Colon (tissue), 2 donors: ENCODE results near the gene GPR158.
"Not testable (repeated sequence)": the region's sequence is repeated elsewhere in the genome, so short reads cannot be mapped to it uniquely, and the experiment has no call there.

ENCODE experiments used
- FAIRE-seq: peaks from 2 replicates; lab custom pipeline; 2012; peaks lifted over from hg19 to GRCh38; lab: Jason Lieb, UNC
- donor health status: control.
- donor health status: control.

Gene GPR158

DNA sequence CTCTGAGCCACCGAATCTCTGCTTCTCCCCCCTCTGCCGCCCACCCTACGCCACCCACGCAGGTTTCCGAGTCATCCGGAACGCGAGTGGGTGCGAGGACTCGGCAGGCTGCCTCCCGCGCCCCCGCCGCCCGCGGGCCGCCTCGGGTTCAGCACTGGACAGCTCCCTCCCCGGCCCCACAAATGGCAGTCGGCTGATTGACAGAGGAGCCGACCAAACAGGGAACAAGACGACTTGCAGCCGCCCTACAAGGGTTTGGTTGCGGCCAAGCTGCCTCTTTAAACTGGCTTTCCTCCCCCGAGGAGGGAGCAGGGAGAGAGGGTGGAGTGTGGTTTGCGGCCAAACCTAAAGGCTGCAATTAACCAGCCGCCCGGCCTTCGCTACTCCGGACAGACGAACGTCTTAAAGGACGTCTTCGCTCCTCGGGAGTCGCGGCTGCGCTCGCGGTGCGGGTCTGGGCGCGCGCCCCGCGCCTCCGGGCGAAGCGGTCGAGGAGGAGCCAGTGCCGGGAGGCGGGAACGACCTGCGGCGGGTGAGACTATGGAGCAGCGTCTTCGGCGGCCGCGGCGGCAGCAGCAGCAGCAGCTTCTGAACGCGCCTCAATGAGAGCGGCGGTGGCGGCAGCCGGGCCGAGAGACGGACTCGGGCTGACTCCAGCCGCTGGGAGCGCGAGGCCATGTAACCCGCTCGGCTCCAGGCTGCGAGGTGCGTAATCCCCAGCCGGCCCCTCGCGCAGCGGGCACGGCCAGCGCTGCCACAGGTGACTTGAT, at the start of gene GPR158:
TSS of gene GPR158 (plus strand) at position 541 of the 770 bp plus-strand sequence. CDS start 420 bp downstream, outside the sequence.
- no peak for FAIRE-seq

- no peak for FAIRE-seq
Observed at GRCh38 chr10:25125201-25125611, 49.6 kb upstream of the GPR158 start.

- no peak for FAIRE-seq
Observed at GRCh38 chr10:25129592-25129991, 45.2 kb upstream of the GPR158 start.

GRCh38 chr10:25130906-25131305, 43.9 kb upstream of the GPR158 start:
- FAIRE-seq, result no peak

DNA sequence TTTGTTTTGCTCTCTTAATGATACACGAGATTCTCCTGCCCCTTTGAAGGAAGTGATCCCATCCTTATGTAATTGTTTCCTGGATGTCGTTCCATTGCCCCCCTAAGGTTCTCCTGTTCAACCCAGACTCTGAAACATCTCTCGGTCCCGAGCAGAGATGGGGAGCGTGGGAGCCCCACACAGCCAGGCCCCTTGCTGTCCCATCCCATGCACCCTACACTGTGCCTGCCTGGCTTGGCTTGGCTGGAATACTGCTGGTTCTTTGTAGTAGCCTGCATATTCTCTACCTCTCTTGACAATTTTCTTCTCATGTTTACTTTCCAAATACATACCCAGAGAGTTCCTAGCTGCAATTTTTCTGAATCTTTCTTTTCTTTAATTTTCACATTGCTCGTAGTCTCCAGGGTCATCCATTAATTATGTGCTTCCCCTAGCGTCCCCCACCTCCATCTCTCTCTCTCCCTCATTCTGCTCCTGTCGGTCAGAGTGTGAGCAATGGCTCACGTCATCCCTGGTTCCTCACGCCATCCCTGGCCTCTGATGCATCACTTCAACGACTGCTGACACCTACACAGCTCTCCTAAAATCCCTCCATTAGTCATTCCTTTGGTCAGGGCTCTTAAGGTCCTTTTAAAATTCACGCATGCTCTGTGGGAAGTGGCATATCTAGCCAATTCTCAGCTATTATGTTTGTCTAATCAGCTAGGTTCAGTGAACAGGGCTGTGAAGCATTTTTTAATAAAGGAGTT, 32.5 kb upstream of the GPR158 start:
- no peak for FAIRE-seq

DNA sequence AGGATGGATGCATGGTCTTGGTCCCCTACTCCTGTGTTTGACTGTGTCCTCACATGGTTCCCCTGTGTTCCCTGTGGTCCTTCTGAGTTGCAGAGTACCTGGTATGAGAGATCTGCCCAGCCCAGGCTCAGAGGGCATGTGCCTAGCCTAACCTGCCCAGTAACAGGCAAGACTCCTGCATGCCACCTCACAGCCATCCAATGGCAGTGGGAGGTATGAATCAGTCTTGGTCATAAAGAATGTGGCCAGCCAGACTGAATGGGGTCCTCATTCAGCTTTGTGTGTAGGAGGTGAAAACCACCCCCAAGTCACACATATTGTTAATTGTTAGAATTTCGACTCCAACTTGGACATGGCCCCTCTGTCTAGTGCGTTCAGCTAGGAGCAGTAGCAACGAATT, 17.2 kb upstream of the GPR158 start:
- FAIRE-seq, result no peak

DNA sequence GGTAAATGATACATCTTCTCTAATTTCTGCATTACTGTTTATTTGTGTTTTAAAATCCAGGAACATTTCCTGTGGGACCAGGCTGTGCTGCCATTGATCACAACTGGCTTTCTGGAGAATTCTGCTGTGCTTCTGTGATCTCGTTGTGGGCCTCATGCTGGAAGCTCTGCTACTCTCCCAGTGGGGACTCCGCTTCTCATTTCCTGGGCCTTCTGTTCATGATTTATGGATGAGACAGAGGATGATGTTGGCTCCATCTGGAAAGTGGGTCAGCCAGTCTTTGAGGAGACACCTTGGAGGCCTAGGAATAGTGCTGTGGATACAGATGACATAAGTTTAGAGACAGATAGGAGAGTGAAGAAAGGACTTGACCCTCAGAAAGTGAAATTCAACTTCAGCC, 15.2 kb upstream of the GPR158 start:
- FAIRE-seq, result no peak

DNA sequence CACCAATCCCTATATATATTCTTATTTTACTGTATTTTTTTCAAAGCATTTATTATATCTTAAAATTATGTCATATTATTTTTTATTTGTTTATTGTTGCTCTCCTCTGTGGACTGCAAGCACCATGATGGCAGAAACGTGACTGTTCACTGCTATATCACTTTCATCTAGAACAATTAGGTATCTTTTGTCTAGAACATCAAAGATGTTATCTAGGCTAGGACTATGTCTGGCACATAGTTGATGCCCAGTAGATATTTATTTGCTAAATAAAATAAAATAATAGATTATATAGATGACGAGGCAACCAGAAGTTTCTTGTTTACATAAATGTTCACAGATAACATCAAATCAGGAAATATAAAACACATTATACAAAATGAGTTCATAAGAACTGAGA, 12.4 kb upstream of the GPR158 start:
- FAIRE-seq, result no peak

GRCh38 chr10:25163464-25163863, 11.3 kb upstream of the GPR158 start:
- FAIRE-seq, result not testable (repeated sequence)

DNA sequence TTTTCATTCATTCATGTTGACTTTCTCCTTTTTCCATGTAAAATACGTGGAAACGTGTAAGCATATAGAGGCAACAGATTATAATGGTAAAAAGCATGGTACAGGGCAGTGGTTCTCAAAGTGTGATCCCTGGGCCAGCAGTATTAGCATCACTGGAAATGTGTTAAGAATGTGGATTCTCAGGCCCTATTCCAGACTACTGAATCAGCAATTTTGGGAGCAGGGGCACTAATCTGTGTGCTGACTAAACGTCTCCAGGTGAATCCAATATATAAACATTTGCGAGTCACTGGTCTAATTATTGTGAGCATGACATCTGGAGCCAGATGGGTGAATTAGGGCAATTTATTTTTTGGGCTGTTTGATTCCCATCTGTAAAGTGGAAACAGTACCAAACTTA, 5.1 kb upstream of the GPR158 start:
- FAIRE-seq, result no peak

- FAIRE-seq, result no peak
Observed at GRCh38 chr10:25170627-25171026, 4.2 kb upstream of the GPR158 start.

DNA sequence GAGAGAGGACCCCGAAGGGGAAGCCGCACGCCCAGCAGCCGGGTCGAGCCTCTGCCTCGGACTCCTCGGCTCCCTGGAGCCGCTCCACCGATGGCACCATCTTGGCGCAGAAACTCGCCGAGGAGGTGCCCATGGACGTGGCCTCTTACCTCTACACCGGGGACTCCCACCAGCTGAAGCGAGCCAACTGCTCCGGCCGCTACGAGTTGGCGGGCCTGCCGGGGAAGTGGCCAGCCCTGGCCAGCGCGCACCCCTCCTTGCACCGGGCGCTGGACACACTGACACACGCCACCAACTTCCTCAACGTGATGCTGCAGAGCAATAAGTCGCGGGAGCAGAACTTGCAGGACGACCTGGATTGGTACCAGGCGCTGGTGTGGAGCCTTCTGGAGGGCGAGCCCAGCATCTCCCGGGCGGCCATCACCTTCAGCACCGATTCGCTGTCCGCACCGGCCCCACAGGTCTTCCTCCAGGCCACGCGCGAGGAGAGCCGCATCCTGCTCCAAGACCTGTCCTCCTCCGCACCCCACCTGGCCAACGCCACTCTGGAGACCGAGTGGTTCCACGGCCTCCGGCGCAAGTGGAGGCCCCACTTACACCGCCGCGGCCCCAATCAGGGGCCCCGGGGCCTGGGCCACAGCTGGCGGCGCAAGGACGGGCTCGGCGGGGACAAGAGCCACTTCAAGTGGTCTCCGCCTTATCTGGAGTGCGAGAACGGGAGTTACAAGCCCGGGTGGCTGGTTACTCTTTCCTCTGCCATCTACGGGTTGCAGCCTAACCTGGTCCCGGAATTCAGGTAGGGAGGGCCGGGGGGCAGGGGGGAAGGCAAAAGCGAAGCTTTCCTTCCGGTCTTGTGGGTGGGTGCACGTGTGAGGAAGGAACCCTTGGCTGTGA, 973 bp downstream of the GPR158 start:
- no peak for FAIRE-seq

DNA sequence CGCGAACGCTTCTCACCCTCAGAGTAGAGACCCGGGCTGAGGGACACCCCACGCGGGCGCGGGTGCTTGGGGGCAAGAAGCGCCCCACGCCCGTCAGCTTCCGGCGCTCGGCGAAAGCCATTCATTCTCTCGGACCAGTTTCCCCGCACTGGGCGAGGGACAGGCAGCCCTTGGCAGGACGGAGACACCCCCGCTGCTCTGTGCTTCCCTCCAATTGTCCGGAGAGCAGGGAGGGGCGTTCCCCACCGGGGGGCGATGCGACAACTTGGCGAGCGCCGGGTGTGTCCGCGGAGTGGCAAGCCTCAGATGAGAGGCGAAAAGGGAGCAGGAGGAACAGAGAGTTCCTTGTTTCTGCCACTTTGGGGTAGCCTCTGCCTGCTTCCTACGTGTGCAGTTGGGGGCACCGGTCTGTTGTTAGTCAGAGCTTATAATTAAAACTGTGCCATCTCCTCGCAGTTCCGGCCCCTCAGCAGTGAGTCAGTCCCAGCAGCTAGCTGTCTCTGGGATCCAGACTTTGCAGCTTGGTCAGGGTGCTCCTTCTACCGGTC, 1.7 kb downstream of the GPR158 start:
- FAIRE-seq, result no peak

GRCh38 chr10:25177093-25177753, 2.4 kb downstream of the GPR158 start:
- no peak for FAIRE-seq

GRCh38 chr10:25177754-25178135, 2.9 kb downstream of the GPR158 start:
- no peak for FAIRE-seq

DNA sequence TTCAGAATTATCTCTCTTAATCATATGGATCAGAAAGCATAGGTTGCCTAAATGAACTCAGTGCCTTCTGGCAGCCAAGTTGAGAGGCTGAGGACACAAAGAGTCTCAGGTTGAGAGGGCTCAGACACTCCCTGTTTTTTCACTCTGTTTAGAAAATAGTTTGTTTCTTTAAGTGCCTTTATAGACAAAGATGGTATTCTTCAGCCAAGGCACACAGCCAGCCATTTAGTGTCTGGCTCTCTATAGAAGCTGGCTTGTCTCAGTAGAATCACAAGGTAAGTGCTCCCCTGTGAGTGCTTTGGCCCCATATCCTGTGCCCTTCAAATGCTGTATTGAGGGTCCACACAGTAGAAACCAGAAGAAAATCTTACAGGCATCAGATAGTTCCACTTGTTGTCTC, 3.6 kb downstream of the GPR158 start:
- no peak for FAIRE-seq

- no peak for FAIRE-seq
Observed at GRCh38 chr10:25180801-25181200, 6.0 kb downstream of the GPR158 start.

- FAIRE-seq, result no peak
Observed at GRCh38 chr10:25182636-25183035, 7.8 kb downstream of the GPR158 start.

- FAIRE-seq, result no peak
Observed at GRCh38 chr10:25191162-25191895, 16.5 kb downstream of the GPR158 start.

DNA sequence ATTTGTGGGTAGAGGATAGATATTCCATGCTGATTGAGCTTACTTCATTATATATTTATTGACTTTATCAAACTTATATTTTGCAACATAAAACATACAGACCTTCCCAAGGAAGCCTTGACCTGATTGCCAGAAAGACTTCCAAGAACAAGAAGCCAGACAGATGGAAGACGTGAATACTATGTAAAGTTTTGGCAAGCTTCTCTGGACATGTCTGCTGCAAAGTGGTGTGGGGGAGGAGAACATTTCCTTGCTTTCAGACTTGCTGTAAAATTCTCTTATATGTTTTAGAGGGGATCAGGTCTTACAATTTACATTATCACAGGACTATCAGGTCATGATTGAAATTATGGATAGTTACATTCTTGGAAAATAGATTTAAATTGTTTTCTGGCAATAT, 23.4 kb downstream of the GPR158 start:
- FAIRE-seq, result no peak
